ENCODE data around the gene RUVBL2.
A peak's percentile ranks its signal among the peaks of the same experiment; 100 is the strongest.

RUVBL2 gene

DNA sequence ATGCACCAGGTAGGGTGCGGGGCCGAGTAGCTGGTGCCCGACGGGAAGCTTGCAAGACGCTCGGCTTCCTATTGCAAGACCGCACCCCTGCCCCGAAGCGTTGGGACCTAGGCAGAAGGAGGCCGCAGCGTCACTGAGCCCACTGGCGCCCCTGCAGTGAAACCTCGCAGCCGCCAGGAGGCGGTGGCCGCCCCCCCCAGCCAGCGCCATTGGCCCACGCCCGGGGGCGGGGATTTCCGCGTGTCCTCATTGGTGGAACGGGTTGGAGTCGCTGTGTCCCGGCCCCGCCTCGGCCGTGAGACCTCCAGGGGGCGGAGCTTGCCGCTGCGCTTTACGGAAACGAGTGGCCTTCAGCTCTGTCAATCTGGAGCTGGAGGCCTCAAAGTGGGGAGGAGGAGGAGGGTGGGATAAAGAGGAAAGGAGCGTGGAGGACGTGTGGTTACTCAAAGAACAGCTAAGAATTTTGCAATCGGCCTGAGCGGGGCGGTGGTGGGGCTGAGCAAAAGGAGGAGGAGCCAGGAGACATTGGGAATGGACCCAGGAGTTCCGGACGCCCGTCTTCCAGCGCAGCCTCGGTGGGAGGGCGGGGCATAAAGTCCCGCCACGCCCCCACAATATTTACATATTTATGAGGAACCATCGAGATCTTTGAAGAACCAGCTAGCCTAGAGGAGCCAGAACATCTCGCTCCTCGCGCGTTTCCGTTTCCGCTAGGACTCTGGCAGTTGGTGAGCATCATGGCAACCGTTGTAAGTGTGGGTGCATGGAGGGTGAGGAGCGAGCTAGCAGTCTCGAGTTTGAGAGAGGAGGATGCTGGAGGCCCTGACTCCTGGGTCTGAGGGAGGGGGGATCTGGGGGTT lies at the start of gene RUVBL2, which contains the start of gene GYS1:
TSS of gene RUVBL2 (plus strand) at position 713 of the 860 bp plus-strand sequence. CDS start at position 738, 25 bp downstream.
TSS of gene GYS1 (minus strand) at position 135 of the 860 bp plus-strand sequence. CDS start 197 bp downstream, outside the sequence.
- DNase-seq, result peak; percentile 100

DNA sequence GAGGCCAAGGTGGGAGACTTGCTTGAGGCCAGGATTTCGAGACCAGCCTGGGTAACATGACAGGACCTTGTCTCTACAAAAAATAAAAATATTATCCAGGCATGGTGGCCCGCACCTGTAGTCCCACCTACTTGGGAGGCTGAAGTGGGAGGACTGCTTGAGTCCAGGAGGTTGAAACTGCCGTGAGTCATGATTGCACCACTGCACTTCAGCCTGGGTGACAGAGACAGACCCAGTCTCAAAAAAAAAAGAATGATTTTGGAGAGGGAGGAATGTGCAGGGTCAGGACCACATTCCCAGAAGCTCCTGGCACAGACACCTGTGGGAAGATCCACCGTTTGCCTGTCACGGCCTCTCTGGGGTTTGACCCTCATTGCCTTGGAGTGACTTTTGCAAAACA lies 48.3 kb upstream of the RUVBL2 start:
- no peak for DNase-seq

DNA sequence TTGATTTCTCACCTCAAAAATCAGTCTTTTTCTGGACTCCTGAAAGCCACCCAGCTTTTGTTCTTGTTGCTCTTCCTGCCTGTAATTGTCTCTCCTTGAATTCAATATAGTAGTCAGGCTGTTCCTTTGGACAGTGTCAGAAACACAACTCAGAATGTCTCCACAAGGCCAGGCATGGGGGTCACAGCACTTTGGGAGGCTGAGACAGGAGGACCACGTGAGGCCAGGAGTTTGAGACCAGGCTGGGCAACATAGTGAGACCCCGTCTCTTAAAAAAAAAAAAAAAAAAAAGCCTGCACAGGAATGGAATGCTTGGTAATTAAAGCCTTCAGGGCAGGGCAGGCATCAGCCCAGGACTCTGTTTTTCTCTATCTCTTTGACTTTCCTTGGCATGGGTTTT lies 47.9 kb upstream of the RUVBL2 start:
- DNase-seq, result no peak

DNA sequence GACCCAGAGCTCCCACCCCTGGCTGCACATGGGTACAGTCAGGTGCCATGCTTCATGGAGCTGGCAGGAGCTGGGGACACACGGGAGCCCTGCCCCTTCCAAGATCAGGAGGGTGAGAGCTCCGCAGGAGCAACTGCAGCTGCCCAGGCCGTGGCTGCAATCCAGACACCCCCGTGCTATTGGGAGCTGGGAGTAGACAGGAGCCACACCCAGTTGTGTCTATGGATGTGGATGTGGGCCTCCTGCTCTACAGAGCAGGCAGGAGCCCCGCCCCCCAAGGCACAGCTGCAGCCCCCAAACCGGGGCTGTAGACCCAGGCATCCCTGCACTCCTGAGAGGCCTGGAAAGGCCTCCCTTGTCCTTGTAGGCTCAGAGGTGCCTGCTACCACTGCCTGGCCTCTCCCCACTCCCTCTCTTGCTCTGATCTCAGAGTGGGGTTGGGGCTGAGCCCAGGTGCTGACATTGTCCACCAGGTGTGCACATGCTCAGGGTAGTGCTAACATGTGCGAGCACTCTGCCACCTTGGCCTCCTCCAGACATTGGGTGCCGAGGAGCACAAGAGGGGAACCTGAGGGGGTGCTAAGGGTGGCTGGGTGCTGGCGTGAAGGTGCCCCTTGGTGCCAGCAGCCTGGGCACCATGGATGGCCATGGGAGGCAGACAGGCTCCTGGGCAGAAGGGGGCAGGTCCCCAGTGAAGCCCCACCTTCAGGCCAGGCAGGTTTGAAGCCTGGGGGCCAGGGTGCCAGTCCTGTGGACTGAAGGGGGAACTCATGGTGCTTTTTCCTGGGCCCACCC lies 47.0 kb upstream of the RUVBL2 start:
- no peak for DNase-seq

DNA sequence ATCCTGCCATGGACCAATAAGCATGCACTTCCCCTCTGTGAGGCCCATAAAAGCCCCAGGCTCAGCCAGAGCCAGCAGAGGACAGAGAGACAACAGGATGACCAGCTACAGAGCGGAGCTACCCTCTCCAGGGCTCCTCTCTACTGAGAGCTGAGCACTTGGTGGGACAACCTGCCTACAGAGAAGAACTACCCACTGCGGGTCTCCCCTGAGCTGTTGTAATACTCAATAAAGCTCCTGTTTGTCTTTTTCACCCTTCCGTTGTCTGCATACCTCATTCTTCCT lies 46.5 kb upstream of the RUVBL2 start:
- DNase-seq, result no peak

DNA sequence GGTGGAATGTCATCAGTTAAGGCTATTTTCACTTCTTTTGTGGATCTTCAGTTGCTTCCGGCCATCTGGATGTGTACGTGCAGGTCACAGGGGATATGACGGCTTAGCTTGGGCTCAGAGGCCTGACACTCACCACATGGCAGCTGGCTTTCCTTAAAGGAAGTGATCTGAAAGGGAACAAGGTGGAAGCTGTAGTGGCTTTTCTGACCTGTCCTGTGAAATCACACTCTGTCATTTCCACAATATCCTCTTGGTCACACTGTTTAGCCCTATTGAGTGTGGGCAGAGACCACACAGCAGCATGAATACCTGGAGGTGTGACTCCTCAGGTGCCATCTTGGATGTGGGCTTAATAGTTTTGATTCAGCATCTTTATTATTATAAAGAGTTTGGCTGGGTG lies 43.5 kb upstream of the RUVBL2 start:
- DNase-seq, result no peak

DNA sequence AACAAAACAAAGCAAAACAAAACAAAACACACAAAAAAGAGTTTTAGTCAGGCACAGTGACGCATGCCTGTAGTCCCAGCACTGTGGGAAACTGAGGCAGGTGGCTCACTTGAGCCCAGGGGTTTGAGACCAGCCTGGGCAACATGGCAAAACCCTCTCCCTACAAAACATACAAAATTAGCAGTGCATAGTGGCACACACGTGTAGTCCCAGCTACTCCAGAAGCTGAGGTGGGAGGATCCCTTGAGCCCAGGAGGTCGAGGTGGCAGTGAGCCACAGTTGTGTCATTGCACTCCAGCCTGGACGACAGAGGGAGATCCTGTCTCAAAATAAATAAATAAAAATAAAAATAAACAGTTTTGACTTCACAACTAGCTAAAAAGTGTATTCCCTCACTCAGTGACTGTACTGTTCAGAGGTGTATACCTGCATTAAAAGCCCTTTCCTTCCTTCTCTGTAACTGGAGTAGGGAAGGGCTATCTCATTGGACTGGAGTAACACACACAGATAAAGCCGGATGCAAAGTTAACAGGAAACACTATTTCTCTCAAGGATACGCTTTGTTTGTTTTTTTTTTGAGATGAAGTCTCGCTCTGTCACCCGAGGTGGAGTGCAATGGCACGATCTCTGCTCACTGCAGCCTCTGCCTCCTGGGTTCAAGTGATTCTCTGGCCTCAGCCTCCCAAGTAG lies 42.7 kb upstream of the RUVBL2 start:
- no peak for DNase-seq

DNA sequence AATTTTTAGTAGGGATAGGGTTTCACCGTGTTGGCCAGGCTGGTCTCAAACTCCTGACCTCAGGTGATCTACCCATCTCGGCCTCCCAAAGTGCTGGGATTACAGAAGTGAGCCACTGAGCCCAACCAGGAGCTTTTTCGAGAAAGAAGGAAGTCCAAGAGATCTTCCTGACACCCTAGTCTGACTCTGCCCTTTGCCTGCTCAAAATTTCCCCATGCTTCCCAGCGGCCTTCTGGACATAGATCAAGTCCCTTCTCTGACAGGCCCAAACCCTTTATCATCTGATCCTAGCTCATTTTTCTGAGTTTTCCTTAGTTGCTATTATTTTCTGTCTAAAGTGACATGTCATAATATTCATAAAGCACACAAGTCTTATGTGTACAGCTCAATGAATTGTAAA lies 40.5 kb upstream of the RUVBL2 start:
- no peak for DNase-seq

DNA sequence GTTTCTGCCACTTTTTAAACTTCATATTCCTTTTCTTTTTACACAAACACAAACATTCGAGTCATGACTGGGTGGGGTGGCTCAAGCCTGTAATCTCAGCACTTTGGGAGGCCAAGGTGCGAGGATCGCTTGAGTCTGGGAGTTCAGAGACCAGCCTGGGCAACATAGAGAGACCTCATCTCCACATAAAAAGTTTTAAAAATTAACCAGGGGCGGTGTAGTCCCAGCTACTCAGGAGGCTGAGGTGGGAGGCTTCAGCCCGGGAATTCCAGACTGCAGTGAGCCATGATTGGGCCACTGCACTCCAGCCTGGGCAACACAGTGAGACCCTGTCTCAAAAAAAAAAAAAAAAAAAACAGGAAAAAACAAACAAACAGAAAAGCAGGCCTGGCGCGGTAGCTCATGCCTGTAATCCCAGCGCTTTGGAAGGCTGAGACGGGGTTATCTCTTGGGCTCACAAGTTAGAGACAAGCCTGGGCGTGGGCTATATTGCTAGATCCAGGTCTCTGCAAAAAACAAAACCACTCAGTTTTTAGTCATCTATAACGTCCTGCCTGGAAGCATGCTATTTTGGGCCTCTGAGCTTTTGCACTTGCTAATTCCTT lies 39.6 kb upstream of the RUVBL2 start:
- DNase-seq, result no peak

DNA sequence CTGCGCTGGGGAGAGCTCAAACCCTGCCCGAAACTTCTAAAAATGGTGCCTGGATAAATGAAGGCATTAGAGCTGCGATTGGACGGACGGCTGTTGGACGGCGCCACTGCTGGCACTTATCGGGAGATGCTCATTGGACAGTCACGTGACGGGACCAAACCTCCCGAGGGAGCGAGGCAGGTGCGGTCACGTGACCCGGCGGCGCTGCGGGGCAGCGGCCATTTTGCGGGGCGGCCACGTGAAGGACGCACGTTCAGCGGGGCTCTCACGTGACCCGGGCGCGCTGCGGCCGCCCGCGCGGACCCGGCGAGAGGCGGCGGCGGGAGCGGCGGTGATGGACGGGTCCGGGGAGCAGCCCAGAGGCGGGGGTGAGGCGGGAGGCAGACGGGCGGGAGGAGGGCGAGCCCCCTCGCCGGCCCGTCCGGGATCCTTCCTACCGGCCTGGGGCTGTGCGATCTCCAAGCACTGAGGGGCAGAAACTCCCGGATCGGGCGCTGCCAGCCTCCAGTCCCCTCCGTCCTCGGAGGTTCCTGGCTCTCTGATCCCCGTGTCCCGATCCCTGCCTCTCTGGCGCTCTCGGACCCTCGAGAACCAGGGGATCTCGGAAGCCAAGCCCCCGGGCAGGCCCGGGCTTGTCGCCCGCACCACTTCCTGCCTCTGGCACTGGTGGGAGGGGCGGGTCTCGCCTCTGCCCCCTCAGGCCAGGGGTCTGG lies 38.9 kb upstream of the RUVBL2 start, which contains the start of gene BAX:
TSS of gene BAX (plus strand) at position 281 of the 713 bp plus-strand sequence. CDS start at position 335, 54 bp downstream.
- peak; percentile 98 for DNase-seq

DNA sequence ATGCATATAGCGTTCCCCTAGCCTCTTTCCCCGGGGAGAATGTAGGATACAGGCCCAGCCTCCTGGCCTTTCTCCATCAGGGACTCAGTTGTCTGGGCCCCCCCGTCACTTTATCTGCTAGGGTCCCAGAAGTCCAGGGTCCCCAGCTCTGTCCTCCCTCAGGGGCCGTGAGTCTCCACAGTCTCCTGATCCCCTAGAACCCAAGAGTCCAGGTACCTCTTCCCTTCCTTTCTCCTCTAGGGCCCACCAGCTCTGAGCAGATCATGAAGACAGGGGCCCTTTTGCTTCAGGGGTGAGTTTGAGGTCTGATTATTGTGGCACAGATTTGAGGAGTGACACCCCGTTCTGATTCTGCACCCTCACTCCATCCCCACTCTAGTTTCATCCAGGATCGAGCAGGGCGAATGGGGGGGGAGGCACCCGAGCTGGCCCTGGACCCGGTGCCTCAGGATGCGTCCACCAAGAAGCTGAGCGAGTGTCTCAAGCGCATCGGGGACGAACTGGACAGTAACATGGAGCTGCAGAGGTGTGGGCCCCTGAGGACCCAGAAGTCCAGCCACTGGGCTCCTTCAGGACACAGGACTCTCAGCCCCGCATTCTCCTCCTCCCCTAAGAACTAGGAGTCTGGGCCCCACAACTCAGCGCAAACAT lies 38.3 kb upstream of the RUVBL2 start:
- no peak for DNase-seq

DNA sequence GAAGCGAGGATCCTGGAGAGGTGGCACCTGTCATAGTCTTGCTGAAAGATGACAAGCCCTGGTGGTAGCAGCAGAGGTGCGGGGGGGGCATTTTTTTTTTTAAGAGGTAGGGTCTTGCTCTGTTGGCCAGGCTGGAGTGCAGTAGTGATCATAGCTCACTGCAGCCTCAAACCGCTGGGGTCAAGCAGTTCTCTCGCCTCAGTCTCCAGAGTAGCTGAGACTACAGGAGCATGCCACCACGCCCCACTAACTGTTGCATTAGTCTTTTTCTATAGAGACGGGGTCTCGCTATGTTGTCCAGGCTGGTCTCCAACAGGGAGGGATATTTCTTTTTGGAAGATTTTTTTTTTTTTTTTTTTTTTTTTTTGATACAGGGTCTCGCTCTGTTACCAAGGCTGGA lies 35.7 kb upstream of the RUVBL2 start:
- DNase-seq, result no peak

DNA sequence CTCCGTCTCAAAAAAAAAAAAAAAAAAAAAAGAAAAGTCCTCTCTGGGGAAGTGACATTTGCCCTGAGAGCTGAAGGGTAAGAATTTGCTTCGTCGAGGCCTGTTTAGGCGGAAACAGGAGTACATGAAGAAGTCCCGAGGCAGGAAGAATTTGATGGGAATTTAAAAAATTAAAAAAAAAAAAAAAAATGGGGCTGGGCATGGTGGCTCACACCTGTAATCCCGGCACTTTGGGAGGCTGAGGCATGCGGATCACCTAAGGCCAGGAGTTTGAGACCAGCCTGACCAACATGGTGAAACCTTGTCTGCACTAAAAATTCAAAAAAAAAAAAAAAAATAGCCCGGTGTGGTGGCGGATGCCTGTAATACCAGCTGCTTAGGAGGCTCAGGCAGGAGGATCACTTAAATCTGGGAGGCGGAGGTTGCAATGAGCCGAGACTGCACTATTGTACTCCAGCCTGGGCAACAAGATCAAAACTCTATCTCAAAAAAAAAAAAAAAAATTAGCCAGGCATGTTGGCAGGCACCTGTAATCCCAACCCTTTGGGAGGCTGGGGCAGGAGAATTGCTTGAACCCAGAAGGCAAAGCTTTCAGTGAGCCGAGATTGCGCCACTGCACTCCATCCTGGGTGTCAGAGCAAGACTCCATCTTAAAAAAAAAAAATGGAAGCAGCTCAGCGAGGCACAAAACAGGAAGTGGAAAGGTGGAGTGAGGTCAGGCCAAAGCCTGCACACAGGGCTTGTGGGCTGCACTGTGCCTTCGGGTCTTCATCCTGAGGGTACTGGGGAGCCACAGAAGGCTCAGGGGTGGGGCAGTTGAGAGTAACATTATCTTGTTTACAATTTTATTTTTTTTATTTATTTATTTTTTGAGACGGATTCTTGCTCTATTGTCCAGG lies 34.1 kb upstream of the RUVBL2 start:
- no peak for DNase-seq

DNA sequence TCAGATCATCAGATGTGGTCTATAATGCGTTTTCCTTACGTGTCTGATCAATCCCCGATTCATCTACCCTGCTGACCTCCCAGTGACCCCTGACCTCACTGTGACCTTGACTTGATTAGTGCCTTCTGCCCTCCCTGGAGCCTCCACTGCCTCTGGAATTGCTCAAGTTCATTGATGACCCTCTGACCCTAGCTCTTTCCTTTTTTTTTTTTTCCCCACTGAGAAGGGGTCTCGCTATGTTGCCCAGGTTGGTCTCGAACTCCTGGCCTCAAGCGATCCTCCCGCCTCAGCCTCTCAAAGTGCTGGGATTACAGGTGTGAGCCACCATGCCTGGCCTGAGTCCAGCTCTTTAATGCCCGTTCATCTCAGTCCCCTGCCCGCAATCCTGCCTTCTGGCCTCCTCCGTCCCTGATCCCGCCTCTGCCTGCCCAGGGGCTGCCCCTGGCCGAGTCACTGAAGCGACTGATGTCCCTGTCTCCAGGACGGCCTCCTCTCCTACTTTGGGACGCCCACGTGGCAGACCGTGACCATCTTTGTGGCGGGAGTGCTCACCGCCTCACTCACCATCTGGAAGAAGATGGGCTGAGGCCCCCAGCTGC lies 32.5 kb upstream of the RUVBL2 start:
- DNase-seq, result no peak

DNA sequence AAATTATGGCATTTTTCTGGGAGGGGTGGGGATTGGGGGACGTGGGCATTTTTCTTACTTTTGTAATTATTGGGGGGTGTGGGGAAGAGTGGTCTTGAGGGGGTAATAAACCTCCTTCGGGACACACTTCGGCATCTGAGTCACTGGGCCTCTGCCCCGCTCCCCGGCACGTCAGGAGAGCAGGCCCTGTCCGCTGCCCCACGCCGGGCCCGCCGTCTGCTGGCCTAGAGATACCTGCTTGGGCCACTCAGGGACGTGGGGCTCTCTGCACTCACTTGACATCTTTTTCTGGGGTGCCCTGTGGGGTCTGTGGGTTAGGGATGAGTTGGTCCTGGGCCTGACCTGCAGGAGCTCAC lies 32.0 kb upstream of the RUVBL2 start:
- DNase-seq, result no peak

DNA sequence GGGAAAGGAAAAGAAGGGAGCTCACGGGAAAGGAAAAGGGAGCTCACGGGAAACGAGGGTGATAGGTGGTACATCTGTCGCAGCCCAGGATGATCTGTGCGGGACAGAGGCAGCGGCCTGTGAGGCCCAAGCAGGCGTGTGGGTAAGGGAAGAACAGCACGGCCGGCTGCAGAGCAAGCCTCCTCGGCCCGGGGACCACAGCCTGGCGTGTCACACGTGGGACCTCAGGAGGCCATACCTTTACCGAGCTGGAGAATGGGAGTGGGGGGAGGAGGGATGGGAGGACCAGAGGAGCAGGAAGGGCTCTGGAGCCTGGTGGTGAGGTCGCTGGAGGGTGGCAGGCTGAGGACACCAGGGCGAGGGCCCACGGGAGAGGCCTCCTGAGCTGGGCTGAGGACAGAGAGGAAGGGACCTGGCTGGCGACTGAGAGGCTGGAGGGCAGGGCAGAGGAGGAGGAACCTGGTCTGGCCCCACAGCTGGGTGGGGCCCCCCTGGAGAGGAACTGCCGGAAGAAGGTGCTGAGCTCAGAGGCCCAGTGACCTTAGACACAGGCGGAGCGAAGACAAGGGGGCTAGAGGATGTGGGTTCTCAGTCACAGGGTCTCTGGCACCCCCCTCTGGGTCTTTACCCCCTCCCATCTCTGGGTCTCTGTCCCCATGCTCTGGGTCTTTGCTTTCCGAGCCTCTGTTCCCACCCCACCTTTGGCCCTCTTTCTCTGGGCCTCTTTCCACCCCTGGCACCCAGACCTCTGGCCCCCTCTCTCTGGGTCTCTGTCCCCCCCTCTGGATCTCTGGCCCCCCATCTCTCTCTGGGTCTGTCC lies 31.4 kb upstream of the RUVBL2 start:
- no peak for DNase-seq

DNA sequence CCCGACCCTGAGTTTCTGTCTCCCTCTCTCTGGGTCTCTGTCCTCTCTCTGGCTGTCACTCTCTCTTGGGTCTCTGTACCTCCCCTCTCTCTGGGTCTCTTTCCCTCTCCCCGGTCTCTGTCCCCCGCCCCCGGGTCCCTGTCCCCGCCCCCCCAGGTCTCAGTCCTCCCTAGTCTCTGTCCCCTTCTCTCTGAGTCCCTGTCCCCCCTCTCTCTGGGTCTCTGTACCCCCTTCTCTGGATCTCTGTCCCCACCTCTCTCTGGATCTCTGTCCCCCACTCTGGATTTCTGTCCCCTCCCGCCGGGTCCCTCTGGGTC lies 30.9 kb upstream of the RUVBL2 start:
- no peak for DNase-seq

DNA sequence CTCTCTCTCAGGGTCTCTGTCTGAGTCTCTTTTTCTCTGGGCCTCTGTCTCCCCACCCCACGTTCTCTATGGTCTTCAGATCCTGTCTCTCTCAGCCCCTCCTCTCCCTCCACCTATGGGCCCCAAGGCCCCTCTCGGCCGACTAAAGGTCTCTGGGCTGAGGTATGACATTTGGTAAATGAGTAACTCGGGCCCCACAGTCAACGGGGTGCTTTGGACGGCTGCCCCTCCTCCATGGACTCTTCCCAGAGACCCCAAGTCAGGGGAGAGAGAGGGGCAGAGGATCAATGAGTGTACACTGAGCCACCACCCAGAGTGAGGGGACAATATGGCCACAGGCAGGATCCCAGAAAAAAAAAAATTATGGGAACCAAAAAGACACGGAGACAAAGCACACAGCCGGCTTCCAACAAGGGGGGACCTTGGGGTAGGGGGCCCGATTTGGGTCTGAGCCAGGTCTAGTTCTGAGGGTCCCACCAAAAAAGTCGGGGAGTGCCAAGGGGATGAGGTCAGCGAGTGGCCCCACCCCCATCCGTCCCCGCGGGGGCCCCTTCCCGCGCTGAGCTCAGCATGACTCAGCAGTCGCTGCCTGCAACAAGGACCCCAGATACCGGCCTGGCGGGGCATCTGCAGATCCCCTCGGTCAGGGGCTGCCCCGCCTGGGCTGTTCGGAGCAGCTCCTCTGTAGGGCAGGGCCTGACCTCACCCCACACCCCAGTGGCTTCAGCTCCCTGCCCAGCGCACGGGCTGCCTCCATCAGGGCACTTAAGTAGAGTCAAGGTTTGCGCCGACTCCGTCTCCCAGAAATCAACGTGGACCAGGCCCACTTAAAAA lies 30.1 kb upstream of the RUVBL2 start:
- DNase-seq, result peak; percentile 80

Data from left hindlimb (tissue), 1 donor.